Neural progenitor cell (in vitro differentiated cells): ENCODE results near the gene MICAL2.

Source experiments
- EZH2 ChIP-seq: fragments of 200-600 bp; sonication (generic); IDR thresholded peaks from 2 replicates; pipeline ENCODE4 v1.6.1; 2017; ENCODE audit warnings: antibody characterized with exemption, mild to moderate bottlenecking, moderate library complexity
- TF ChIP-seq, protein P1 (sequence below): fragments of 200-600 bp; sonication (generic); IDR thresholded peaks from 2 replicates; pipeline ENCODE4 v1.5.1; 2017; ENCODE audit warnings: antibody characterized with exemption, mild to moderate bottlenecking

DNA sequence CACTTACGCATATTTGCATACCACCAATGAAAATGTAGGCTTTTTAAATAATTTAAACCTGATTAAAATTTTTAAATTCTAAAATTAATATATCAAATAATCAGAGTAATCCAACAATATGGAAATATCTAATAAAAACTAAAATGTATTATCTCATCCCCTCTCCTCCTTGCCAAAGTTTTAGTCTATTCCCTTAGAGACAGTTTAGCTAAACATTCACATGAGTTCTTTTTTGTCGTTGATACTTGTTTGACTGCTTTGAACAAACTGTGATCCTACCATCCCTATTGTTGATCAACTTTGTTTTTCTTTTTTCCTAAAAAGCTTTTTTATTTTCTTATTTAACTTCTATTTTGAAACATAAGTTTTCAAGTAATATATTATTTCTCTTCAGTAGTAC lies 185.6 kb downstream of the MICAL2 start:
- TF ChIP-seq, protein P1, sequence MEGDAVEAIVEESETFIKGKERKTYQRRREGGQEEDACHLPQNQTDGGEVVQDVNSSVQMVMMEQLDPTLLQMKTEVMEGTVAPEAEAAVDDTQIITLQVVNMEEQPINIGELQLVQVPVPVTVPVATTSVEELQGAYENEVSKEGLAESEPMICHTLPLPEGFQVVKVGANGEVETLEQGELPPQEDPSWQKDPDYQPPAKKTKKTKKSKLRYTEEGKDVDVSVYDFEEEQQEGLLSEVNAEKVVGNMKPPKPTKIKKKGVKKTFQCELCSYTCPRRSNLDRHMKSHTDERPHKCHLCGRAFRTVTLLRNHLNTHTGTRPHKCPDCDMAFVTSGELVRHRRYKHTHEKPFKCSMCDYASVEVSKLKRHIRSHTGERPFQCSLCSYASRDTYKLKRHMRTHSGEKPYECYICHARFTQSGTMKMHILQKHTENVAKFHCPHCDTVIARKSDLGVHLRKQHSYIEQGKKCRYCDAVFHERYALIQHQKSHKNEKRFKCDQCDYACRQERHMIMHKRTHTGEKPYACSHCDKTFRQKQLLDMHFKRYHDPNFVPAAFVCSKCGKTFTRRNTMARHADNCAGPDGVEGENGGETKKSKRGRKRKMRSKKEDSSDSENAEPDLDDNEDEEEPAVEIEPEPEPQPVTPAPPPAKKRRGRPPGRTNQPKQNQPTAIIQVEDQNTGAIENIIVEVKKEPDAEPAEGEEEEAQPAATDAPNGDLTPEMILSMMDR: no peak
- no peak for TF ChIP-seq EZH2
